SK-N-MC (cell line): ENCODE data around the gene TMEM69.

ENCODE experiments used
- EZH2 ChIP-seq: fragments of 200-600 bp; sonication (generic); IDR thresholded peaks from one replicate; pipeline ENCODE4 v1.6.1; 2017; ENCODE audit warnings: antibody characterized with exemption
- FOXP2 ChIP-seq: optimal IDR thresholded peaks from 2 replicates; pipeline ENCODE3; 2011; ENCODE audit warnings: mild to moderate bottlenecking, moderate library complexity; ENCODE audit not compliant: insufficient read depth; ENCODE audit errors: extremely low read length, control extremely low read depth
- POLR2AphosphoS5 ChIP-seq: IDR thresholded peaks from 2 replicates; pipeline ENCODE4 v1.6.1; 2012; ENCODE audit warnings: mild to moderate bottlenecking, low read depth, low read length, borderline replicate concordance

- TF ChIP-seq EZH2 (no peak), POLR2AphosphoS5 (no peak), FOXP2 (no peak)
Observed at GRCh38 chr1:45722809-45723208, 34.8 kb downstream of the TMEM69 start.
